K562 (cell line): Measurements from ENCODE around the gene TASP1. TPM values are rescaled to one million over a fixed set of nuclear protein-coding genes. Genes with fewer than 3 reads are reported as not detected.

ENCODE experiments used
- BACH1 ChIP-seq: fragments of 200-800 bp; sonication (Bioruptor generic); IDR thresholded peaks from 2 replicates; pipeline ENCODE4 v1.6.1; 2016; ENCODE audit warnings: missing genetic modification characterization, missing compliant biosample characterization
- CCNT2 ChIP-seq: IDR thresholded peaks from 2 replicates; pipeline ENCODE4 v1.6.1; 2011; ENCODE audit warnings: borderline replicate concordance, low read depth, mild to moderate bottlenecking, moderate library complexity, mixed read lengths, low read length; ENCODE audit not compliant: insufficient read length; ENCODE audit errors: extremely low read depth
- CREB1 ChIP-seq, 2 experiments: sonication (generic) in 1 of 2; formaldehyde crosslinking in 1 of 2; IDR thresholded peaks; 2 replicates each; pipeline versions ENCODE4 v1.6.1 to v1.8.0; 2012 to 2022; ENCODE audit warnings: inconsistent platforms in 1 of 2, mild to moderate bottlenecking in 1 of 2, missing genetic modification reagents in 1 of 2, moderate library complexity in 1 of 2
- GMEB1 ChIP-seq: fragments of 250-450 bp; sonication (Bioruptor Pico); IDR thresholded peaks from 2 replicates; pipeline ENCODE4 v1.4.0; 2020; ENCODE audit warnings: mild to moderate bottlenecking
- JUND ChIP-seq, 2 experiments: IDR thresholded peaks; 2 replicates in 1 of 2; 3 replicates in 1 of 2; pipeline ENCODE4 v1.6.1; 2011; ENCODE audit warnings: borderline replicate concordance in 2 of 2, low read depth in 2 of 2, low read length in 2 of 2, improper control_type of control experiment in 1 of 2, missing biosample characterization in 1 of 2, missing genetic modification characterization in 1 of 2, missing genetic modification reagents in 1 of 2
- LARP7 ChIP-seq: fragments of 450-650 bp; IDR thresholded peaks from 2 replicates; pipeline ENCODE4 v1.6.1; 2016
- MAFG ChIP-seq: fragments of 450-650 bp; conservative IDR thresholded peaks from 2 replicates; pipeline ENCODE4 v1.6.1; 2016; ENCODE audit warnings: missing genetic modification characterization, missing compliant biosample characterization
- NBN ChIP-seq: fragments of 450-650 bp; IDR thresholded peaks from 2 replicates; pipeline ENCODE4 v1.6.1; 2016; ENCODE audit warnings: low read depth, mild to moderate bottlenecking
- PBX2 ChIP-seq, 2 experiments: IDR thresholded peaks in 1 of 2; conservative IDR thresholded peaks in 1 of 2; 2 replicates each; pipeline ENCODE4 v1.6.1; 2016; ENCODE audit warnings: low read depth in 2 of 2, mild to moderate bottlenecking in 1 of 2, missing compliant biosample characterization in 1 of 2, missing genetic modification characterization in 1 of 2, moderate library complexity in 1 of 2
- PHF8 ChIP-seq: fragments of 200-600 bp; sonication (generic); IDR thresholded peaks from 2 replicates; pipeline ENCODE4 v1.6.1; 2012; ENCODE audit warnings: mixed run types, mild to moderate bottlenecking, inconsistent platforms, low read length, moderate library complexity, borderline replicate concordance
- POLR3A ChIP-seq: IDR thresholded peaks from 2 replicates; pipeline ENCODE4 v1.6.1; 2011; ENCODE audit warnings: borderline replicate concordance, mild to moderate bottlenecking, moderate library complexity; ENCODE audit not compliant: insufficient read length, insufficient read depth; ENCODE audit errors: extremely low read depth
- SOX6 ChIP-seq: fragments of 450-650 bp; IDR thresholded peaks from 2 replicates; pipeline ENCODE4 v1.6.1; 2014; ENCODE audit warnings: mild to moderate bottlenecking
- SP1 ChIP-seq: sonication (generic); formaldehyde crosslinking; IDR thresholded peaks from 2 replicates; pipeline ENCODE4 v1.8.1; 2022; ENCODE audit warnings: mild to moderate bottlenecking, missing genetic modification reagents
- TCF3 ChIP-seq: sonication (generic); formaldehyde crosslinking; IDR thresholded peaks from 2 replicates; pipeline ENCODE4 v1.4.0; 2020; ENCODE audit warnings: mild to moderate bottlenecking, missing genetic modification reagents
- THAP12 ChIP-seq: fragments of 250-450 bp; sonication (Bioruptor Pico); IDR thresholded peaks from 2 replicates; pipeline ENCODE4 v1.9.0; 2021; ENCODE audit warnings: mild to moderate bottlenecking, inconsistent platforms
- U2AF2 ChIP-seq: fragments of 200-400 bp; formaldehyde crosslinking; optimal IDR thresholded peaks from 2 replicates; pipeline ENCODE3; 2017; ENCODE audit warnings: low read depth, mild to moderate bottlenecking, low read length
- ZBTB26 ChIP-seq: fragments of 450-650 bp; formaldehyde crosslinking; IDR thresholded peaks from 2 replicates; pipeline ENCODE4 v1.4.0; 2022; ENCODE audit warnings: missing genetic modification characterization
- ZNF140 ChIP-seq: fragments of 250-450 bp; sonication (Bioruptor Pico); IDR thresholded peaks from 2 replicates; pipeline ENCODE4 v1.8.0; 2021; ENCODE audit warnings: moderate library complexity, mild to moderate bottlenecking, inconsistent platforms
- ZNF232 ChIP-seq: sonication (generic); formaldehyde crosslinking; IDR thresholded peaks from 2 replicates; pipeline ENCODE4 v1.8.0; 2022; ENCODE audit warnings: mild to moderate bottlenecking, missing genetic modification reagents
- polyA plus RNA-seq, 8 experiments: library from polyadenylated mRNA; depleted of rRNA in 4 of 8; stranded (reverse) in 5 of 8; unstranded in 3 of 8; fragments of >200 nt; fragmentation: Nextera tagmentation in 2 of 8; fragmentation: Illumina TruSeq in 1 of 8; extraction: Ambion mirVana in 2 of 8; extraction: Trizol in 1 of 8; gene quantifications; 2 replicates each; pipeline versions ENCODE4 v1.2.1 to v1.2.3, GENCODE V29; 2011 to 2014; ENCODE audit warnings: inconsistent platforms in 1 of 8, missing spikeins in 1 of 8
- total RNA-seq, 7 experiments: library from RNA; depleted of rRNA in 6 of 7; stranded (reverse); fragments of >200 nt in 6 of 7; fragmentation: Illumina TruSeq in 2 of 7; extraction: Trizol in 2 of 7; gene quantifications; 2 replicates each; pipeline versions ENCODE4 v1.2.1 to v1.2.3, GENCODE V29; 2011 to 2021; ENCODE audit warnings: low replicate concordance in 1 of 7

Gene TASP1
- total and polyA plus RNA-seq, 9 of the 15 experiments (the other 6 are each of a cell fraction or from before 2014, with no cell fraction given): 3.7 to 10.6 (median 6.4) TPM

GRCh38 chr20:13654463-13655023 is 15.8 kb upstream of the TASP1 start (continued):
- TF ChIP-seq PBX2 (CRISPR knock-in tag; IDR thresholded peaks at IDR 0.05; ENCODE audit: low read depth): no peak
- peak; percentile 63 for TF ChIP-seq PBX2 (tag; conservative IDR thresholded peaks at IDR 0.05; ENCODE audit: low read depth)
- no peak for TF ChIP-seq GMEB1 (CRISPR knock-in tag)
- no peak for TF ChIP-seq POLR3A
- no peak for TF ChIP-seq JUND (IDR thresholded peaks at IDR 0.05; ENCODE audit: borderline replicate concordance, low read depth, low read length)
- peak; percentile 24; the same call in 1 of the 3 replicates for TF ChIP-seq JUND (tag; IDR thresholded peaks at IDR 0.05; ENCODE audit: borderline replicate concordance, low read depth, low read length)
- TF ChIP-seq SOX6: no peak
- TF ChIP-seq ZNF140 (CRISPR knock-in tag): no peak
- TF ChIP-seq MAFG (tag): no peak
- TF ChIP-seq ZNF232: no peak
- TF ChIP-seq LARP7: no peak
- no peak for TF ChIP-seq CREB1 (IDR thresholded peaks at IDR 0.05)
- TF ChIP-seq CREB1 (CRISPR knock-in tag; IDR thresholded peaks at IDR 0.05): 0 out of 2 replicates have a peak, but pooled peaks have one; percentile 34
- no peak for TF ChIP-seq THAP12 (CRISPR knock-in tag)
- TF ChIP-seq PHF8: no peak
- no peak for TF ChIP-seq NBN
- TF ChIP-seq TCF3 (CRISPR knock-in tag): peak; percentile 94
- TF ChIP-seq CCNT2: no peak
- TF ChIP-seq BACH1 (tag): no peak
- TF ChIP-seq ZBTB26 (CRISPR knock-in tag): no peak
- peak; percentile 43; the same call in 1 of the 2 replicates for TF ChIP-seq SP1
- no peak for TF ChIP-seq U2AF2
